ENCODE results near the gene SURF2.
"Not testable (repeated sequence)": the region's sequence is repeated elsewhere in the genome, so short reads cannot be mapped to it uniquely, and the experiment has no call there.

Gene SURF2

GRCh38 chr9:133356391-133357091 lies at the start of gene SURF2, which contains the start of gene SURF1:
TSS of gene SURF2 (plus strand) at chr9:133356550. CDS start at chr9:133356593, 43 bp downstream.
TSS of gene SURF1 (minus strand) at chr9:133356487. CDS start at chr9:133356453, 34 bp downstream.
- peak; percentile 88 to 89 for ATAC-seq

DNA sequence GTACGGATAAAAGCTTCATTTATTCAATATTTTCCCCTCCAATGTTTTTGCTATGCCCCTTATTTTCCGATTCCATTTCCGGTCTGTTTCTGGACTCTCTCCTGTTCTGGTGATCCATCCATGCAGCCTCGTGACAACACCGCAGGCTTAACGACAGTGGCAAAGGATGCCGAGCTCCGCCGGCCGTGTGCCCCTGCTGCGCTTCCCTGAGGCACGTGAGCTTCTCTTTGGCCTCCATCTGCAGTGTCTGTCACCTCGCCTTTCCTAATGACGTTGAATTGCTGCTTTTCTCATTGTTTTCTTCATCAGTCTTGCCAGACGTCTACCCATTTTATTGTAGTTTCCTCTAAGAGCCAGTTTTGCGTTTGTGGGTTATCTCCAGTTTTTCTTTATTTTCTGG lies 49.0 kb upstream of the SURF2 start:
- no peak for ATAC-seq

DNA sequence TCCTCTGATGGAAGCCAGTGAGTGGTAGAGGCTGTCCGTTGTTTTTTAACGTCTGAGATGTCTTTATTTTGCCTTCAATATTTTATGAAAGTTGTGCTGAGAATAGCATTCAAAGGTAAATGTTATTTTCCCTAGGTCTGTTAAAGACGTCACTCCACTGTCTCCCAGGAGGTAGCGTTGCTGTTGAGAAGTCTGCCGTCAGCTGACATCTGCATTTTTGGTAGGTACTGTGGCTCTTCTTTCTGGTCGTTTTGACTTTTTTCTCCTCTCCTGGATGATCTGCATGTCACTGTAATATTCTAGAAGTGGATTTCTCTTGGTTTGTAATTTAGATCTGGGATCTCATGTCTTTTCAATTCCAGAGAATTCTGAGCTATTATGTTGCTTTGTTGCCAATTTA lies 46.7 kb upstream of the SURF2 start:
- ATAC-seq = no peak

- ATAC-seq = no peak
Measured at GRCh38 chr9:133315997-133316396, 40.4 kb upstream of the SURF2 start.

GRCh38 chr9:133317551-133317950 lies 38.8 kb upstream of the SURF2 start:
- not testable (repeated sequence) for ATAC-seq

DNA sequence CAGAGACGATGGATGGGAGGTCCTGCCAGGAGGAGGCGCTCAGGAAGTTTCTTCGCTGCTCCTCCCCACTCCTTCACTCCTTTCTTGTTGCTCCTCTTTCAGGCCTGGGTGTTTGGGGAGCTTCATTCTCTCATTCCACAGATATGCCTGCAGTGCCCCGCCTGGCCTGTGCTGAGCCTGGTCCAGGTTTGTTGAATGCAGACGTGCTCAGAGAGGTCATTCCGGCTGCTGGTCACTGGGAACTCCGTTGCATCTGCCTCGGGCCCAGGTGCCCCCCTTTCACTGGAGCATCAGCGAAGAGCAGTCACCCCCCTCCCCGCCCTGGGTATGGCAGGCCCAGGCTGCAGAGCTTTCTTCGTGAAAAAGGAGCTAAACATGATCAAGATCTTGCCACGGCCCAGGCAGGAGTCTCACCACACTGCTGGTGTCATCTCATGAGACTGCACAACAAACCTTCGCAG lies 35.9 kb upstream of the SURF2 start:
- no peak for ATAC-seq

DNA sequence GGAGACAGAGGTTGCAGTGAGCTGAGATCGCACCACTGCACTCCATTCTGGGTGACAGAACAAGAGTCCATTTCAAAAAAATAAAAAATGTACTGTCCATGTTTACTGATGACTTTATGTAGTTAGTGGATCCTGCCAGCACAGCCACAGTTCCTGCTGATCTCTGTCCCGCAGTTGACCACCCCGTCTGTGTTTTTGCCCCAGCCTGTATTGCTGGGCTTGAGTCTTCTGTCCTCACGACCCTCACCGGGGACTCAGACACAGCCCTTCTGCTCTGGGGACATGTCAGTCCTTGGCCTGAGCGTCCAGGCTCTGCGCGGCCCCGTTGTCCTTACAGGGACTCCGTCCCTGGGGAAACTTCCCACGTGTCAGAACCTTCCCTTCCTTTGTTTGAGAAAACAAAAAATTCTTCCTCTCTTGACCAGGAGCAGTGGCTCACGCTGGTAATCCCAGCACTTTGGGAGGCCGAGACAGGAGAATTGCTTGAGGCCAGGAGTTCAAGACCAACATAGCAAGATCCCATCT lies 34.9 kb upstream of the SURF2 start:
- no peak for ATAC-seq

DNA sequence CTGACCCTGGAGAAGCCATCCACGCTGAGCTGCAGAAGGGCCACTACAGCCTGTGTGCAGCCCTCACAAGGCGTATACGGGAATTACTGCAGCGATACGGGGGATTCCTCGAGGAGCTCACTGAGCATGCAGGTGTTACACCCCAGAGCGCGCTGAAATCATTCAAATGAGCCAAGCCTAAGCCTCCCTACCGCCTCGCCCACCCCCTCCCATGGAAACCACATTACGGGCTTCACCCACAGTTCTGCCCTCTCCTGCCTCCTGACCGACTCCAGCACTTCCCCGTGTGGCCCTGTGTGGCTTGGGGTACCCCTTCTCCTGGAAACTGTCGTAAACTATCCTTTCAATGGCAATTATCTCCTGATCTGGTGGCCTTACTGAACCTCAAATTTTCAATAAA lies 33.6 kb upstream of the SURF2 start:
- no peak for ATAC-seq

DNA sequence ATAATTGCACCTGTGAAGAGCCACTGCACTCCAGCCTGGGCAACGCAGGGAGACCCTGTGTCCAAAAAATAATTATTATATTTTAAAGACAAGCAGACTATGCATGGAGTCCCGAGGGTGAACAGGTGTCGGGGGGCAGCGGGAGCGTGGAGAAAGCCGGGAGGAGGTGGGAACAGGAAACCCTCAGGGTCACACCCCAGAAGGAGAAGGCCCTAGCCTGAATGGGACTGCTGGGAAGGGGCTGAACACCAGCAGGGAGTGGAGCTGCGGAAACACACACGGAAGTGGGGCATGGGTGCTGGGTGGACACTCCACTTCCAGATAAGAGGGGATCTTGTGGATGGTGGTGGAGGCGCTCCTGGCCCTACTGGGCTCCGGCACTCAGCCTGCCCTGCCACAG lies 33.1 kb upstream of the SURF2 start:
- no peak for ATAC-seq

DNA sequence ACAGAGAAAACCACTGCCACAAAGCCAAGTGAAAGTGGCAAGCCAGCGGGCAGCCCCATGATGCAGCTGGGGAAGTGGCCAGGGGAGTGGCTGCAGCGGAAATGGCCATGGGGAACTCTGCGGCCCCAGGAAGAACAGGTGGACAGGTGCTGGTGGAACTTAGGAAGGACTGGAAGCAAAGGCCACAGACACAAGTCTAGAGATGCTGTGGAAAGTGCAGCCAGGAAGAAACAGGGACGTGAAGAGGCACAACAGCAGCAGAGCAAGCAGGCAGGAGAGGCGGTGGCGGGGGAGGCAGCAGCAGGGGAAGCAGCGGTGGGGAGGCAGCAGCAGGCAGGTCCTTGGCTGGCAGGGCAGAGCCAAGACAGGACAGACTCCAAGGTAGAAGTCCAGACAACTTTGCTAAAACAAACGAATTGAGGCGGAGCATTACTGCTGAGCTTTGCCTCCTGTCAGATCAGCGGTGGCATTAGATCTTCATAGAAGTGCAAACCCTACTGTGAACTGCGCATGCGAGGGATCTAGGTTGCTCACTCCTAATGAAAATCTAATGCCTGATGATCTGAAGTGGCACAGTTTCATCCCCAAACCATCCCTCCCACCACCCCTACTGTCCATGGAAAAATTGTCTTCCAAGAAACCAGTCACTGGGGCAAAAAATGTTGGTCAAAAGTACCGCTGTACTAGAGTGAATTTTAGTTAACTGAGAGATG lies 32.2 kb upstream of the SURF2 start:
- ATAC-seq = no peak

- not testable (repeated sequence) for ATAC-seq
Measured at GRCh38 chr9:133327021-133327420, 29.3 kb upstream of the SURF2 start.

DNA sequence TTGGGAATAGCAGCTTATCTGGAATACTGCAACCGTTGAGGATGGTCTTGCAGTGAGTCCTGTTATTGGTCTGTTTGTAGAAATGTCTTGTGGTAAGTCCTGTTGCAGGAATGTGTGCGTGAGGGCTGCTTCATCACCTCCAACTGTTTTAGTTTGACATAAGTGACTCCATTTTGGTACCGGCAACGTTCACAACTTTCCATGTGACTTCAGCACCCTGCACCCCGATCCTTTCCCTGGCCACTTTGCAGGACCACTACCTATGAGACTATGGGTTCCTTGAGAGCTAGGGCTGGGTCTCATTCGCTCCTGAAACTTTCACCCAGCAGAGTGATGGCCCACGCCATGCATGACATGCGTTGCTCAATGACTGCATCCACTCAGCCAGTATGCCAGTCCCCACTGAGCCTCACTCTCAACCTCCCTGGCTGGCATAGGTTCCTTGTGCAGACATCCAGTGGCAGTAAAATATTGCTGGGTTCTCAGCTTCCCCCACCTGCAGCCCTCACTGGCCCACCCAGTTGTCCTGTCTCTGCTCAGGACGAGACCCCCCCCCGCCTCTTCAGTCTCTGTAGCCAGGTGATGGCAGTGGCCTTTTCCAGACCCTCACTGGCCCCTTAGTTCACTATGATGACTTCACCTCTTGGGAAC lies 28.4 kb upstream of the SURF2 start:
- ATAC-seq = no peak

- ATAC-seq = not testable (repeated sequence)
Measured at GRCh38 chr9:133329306-133330156, 26.8 kb upstream of the SURF2 start.

- no peak for ATAC-seq
Measured at GRCh38 chr9:133331221-133331620, 25.1 kb upstream of the SURF2 start.

DNA sequence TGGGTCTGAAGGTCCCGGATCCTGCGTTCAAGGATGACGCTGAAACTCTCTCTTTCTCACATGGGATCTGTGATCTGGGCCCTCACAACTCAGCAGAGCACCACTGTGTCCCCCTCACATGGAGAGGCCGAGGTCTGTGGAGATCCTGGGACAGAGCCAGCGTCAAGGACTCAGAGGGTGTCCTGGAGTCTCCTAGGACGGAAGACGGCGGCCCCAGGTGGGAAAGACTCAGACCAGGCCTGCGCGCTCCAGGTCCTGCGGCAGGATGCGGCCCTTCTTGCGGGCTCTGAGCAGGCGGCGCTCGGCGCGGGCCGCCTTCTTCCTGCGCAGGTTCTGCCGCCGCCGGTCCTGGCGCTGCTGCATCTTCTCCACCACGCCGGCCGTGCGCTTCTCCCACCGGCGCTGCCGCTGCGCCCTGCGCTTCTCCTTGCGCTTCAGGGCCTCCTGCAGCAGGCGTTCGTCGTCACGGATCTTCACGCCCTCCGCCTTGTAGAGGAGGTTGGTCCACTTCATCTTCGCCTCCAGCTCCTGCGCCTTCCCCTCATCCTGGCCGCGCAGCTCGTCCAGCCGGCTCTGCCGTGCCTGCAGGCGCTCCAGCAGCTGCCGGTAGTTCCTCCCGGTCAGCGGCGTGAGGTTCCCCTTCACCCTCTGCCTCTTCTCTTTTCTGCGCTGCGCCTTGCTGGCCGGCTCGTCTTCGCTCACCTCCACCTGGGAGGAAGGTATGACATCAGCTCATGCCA lies 24.5 kb upstream of the SURF2 start:
- no peak for ATAC-seq

- ATAC-seq = no peak
Measured at GRCh38 chr9:133332381-133332730, 24.0 kb upstream of the SURF2 start.

- no peak for ATAC-seq
Measured at GRCh38 chr9:133333011-133333410, 23.3 kb upstream of the SURF2 start.

DNA sequence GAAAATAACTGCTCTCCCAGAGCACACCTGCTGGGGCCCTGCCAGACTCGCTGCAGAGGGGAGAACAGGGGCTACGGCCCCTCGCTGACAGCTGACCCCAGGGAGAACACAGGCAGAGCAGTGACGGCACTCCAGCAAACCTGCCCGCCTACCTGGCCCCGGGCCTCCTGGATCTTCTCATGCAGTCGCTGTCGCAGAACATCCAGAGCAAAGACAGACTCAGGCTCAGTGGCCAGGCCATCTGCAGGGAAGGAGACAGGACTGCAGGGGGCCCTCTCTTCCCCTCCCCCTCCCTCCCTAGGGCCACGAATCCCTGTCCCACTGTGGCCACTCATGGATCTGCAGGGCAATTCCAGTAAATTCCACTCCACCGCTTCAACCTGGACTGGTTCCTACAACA lies 22.8 kb upstream of the SURF2 start:
- no peak for ATAC-seq

- ATAC-seq = no peak
Measured at GRCh38 chr9:133334161-133334560, 22.2 kb upstream of the SURF2 start.

DNA sequence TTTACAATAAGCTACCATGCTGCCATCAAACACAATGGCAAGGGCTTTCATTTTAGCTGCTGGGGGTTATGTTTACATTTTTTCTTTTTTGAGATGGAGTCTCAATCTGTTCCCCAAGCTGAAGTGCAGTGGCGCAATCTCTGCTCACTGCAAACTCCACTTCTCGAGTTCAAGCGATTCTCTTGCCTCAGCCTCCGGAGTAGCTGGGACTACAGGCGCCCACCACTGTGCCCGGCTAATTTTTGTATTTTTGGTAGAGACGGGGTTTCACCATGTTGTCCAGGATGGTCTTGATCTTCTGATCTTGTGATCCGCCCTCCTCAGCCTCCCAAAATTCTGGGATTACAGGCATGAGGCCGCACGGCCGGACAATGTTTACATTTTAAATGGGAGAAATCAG lies 21.5 kb upstream of the SURF2 start:
- not testable (repeated sequence) for ATAC-seq

GRCh38 chr9:133335924-133336811 lies 20.2 kb upstream of the SURF2 start, which contains the start of gene SURF6:
TSS of gene SURF6 (minus strand) at chr9:133336188. CDS start at chr9:133336132, 56 bp downstream.
- ATAC-seq = peak; percentile 96

All from activated CD4-positive, CD25-positive, alpha-beta regulatory T cell treated with anti-CD3 and anti-CD28 coated beads, Interleukin-2, amount 50 U/mL, for 24 hours (primary cell).